Tibial nerve (tissue), 4 donors: ENCODE measurements around the gene PTPRM. TPM values are rescaled to one million over a fixed set of nuclear protein-coding genes. Genes with fewer than 3 reads are reported as not detected.

Experiments used
- DNase-seq, 2 donors: peaks; one replicate each; pipeline ENCODE4 v3.0.0-alpha.2; 2019; ENCODE audit warnings: low spot score in 2 of 2
- H3K27ac ChIP-seq, 4 donors: fragments of 200-600 bp; sonication (generic) in 3 of 4; one replicate each; pipeline ENCODE4 v1.5.1; 2017 to 2019; ENCODE audit warnings: mild to moderate bottlenecking in 1 of 4
- H3K27me3 ChIP-seq, 2 donors: fragments of 200-600 bp; sonication (generic) in 1 of 2; one replicate each; pipeline versions ENCODE4 v1.5.1 to v1.6.0; 2017 to 2019
- H3K36me3 ChIP-seq, 3 donors: fragments of 200-600 bp; sonication (generic); one replicate each; pipeline ENCODE4 v1.5.1; 2018 to 2019
- H3K4me1 ChIP-seq, 4 donors: fragments of 200-600 bp; sonication (generic) in 3 of 4; one replicate each; pipeline ENCODE4 v1.5.1; 2017 to 2019
- H3K4me3 ChIP-seq, 4 donors: fragments of 200-600 bp; sonication (generic) in 3 of 4; one replicate each; pipeline ENCODE4 v1.5.1; 2017 to 2019; ENCODE audit warnings: mild to moderate bottlenecking in 1 of 4, moderate library complexity in 1 of 4
- H3K9me3 ChIP-seq, 4 donors: fragments of 200-600 bp; sonication (generic) in 3 of 4; one replicate each; pipeline ENCODE4 v1.5.1; 2017 to 2019
- EP300 ChIP-seq, 2 donors: sonication (generic); formaldehyde crosslinking; IDR thresholded peaks; one replicate each; pipeline ENCODE4 v1.6.1; 2017; ENCODE audit warnings: antibody characterized with exemption in 2 of 2, mild to moderate bottlenecking in 1 of 2
- POLR2A ChIP-seq, 2 donors: fragments of 450-650 bp; IDR thresholded peaks; one replicate each; pipeline ENCODE4 v1.6.1; 2017; ENCODE audit warnings: antibody characterized with exemption in 2 of 2, mild to moderate bottlenecking in 2 of 2, moderate library complexity in 2 of 2
- WGBS, 2 donors: methylation state at CpG; one replicate each; pipeline ENCODE4 v1.1.5; 2018; 5-methylcytosine and 5-hydroxymethylcytosine counted together
- total RNA-seq, 4 donors: library from RNA; depleted of rRNA; stranded (reverse); fragments of >200 nt; gene quantifications; one replicate each; pipeline ENCODE4 v1.1.0, GENCODE V29; 2016
- TF ChIP-seq, protein P1 (sequence below), 5 experiments: fragments of 200-600 bp in 3 of 5; fragments of 450-650 bp in 2 of 5; sonication (generic) in 3 of 5; IDR thresholded peaks; one replicate each; pipeline ENCODE4 v1.5.1; 2016 to 2019; ENCODE audit warnings: antibody characterized with exemption in 5 of 5, mild to moderate bottlenecking in 3 of 5, moderate library complexity in 2 of 5

Gene PTPRM
- total RNA-seq, 4 donors from 2014 or later: 62.2 to 92.4 (median 80.7) TPM

DNA sequence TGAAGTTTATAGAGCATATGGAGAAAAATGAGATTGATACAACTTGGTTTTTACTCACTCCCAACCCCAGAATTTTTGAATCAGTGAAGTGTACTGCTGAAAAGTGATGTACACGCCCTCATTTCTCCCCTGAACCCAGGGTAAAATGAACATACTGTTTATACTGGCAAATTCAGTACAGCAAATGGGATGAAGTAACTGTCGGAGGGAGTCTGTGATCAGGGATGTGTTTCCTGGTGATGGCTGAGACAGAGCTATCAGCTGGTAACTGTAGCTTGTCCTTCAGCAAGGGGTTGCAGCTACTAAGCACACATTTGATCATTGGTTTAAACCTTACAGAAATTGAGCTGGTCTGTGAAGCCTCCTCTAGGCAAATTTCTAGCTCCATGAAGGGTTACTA lies 191.6 kb downstream of the PTPRM start:
- Histone ChIP-seq H3K9me3 (no peaks in the 10 kb centered on the region), H3K27me3 (no peaks in the 10 kb centered on the region), H3K36me3 (no peaks in the 10 kb centered on the region), H3K4me1 (peaks cover 0 to 32% (median 3%) of the 10 kb centered on the region in 4 donors), H3K4me3 (no peak overlapping the region), H3K27ac (no peak overlapping the region)
- WGBS, 2 donors: 57 to 68% methylated on average over 2 of the region's 2 CpGs
- TF ChIP-seq, protein P1, sequence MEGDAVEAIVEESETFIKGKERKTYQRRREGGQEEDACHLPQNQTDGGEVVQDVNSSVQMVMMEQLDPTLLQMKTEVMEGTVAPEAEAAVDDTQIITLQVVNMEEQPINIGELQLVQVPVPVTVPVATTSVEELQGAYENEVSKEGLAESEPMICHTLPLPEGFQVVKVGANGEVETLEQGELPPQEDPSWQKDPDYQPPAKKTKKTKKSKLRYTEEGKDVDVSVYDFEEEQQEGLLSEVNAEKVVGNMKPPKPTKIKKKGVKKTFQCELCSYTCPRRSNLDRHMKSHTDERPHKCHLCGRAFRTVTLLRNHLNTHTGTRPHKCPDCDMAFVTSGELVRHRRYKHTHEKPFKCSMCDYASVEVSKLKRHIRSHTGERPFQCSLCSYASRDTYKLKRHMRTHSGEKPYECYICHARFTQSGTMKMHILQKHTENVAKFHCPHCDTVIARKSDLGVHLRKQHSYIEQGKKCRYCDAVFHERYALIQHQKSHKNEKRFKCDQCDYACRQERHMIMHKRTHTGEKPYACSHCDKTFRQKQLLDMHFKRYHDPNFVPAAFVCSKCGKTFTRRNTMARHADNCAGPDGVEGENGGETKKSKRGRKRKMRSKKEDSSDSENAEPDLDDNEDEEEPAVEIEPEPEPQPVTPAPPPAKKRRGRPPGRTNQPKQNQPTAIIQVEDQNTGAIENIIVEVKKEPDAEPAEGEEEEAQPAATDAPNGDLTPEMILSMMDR (IDR thresholded peaks at IDR 0.05): no peak
- no peak for TF ChIP-seq EP300 (IDR thresholded peaks at IDR 0.05)
- TF ChIP-seq POLR2A (IDR thresholded peaks at IDR 0.05): no peak
- no peak for DNase-seq

DNA sequence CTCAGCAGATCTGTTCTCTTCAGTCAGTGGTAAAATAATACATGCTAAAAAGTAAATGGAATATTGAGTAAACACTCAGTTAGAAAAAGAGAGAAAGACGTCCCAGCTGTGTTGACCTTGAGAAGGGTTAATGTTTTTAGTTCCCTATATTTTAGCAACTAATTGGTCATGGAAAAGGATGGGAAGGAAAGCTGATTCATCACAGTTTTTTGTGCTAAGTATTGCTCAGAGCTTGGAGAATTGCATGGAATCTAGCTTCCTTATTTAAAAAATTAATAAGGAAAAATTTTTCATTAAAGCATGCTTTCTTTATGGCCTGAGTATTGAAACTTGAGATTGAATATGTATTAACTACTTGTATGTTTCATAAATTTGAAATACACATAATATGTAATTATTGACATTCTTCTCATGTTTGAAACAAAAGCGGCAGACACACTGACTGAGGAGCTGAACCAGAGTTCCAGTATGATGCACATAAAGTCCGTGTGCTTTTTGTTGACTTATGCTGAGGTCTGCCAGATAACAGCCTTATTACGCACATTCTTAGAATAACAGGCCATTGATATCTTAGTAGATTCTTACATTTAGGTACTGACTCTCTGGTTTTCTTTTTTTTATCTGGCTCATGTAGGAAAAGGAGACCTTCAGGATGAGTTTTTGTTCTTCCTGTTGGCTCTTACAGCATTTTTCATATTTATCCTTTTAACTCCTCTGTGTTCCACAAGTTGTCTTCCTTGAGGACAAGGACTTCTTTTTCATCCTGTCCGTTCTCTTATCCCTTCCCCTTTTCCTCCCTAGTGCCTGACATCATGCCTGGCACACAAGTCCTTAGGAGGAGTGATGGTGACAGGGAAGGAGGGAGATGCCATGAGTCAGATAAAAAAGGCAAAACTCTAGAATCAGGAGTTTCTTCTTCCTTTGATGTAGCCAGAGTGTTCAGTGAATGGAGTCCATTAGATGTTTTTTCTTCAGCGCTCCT lies 194.1 kb downstream of the PTPRM start:
- H3K4me3 ChIP-seq: no peak overlapping the region
- 50 to 53% methylated on average over 6 of the region's 6 CpGs for WGBS, 2 donors
- H3K9me3 ChIP-seq: no peaks in the 10 kb centered on the region
- TF ChIP-seq, protein P1 (IDR thresholded peaks at IDR 0.05): no peak
- peak in 1 of 2 donors; percentile 13 for TF ChIP-seq EP300 (IDR thresholded peaks at IDR 0.05)
- DNase-seq: no peak
- no peaks in the 10 kb centered on the region for H3K27me3 ChIP-seq
- peaks cover 0 to 21% (median 3%) of the 10 kb centered on the region in 4 donors for H3K4me1 ChIP-seq
- no peaks in the 10 kb centered on the region for H3K36me3 ChIP-seq
- no peak overlapping the region for H3K27ac ChIP-seq

DNA sequence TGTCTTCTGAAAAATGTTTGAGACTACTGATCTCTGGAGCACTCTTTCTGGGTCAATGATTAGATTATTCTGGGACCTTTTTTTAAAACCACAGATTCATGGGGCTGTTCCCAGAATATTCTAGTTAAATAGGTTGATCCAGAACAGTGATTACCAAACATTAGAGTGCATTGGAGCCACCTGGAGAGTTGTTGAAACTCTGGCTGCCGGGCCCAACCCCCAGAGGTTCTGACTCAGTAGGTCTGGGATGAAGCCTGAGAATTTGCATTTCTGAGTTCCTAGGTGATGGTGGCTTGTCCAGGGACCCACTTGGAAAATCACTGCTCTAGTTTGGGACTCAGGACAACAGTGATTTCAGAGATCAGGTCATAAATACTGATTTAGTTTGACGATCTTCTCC lies 197.3 kb downstream of the PTPRM start:
- Histone ChIP-seq H3K27ac (no peak overlapping the region), H3K27me3 (no peaks in the 10 kb centered on the region)
- WGBS, 2 donors: 85 to 87% methylated on average over 2 of the region's 2 CpGs

DNA sequence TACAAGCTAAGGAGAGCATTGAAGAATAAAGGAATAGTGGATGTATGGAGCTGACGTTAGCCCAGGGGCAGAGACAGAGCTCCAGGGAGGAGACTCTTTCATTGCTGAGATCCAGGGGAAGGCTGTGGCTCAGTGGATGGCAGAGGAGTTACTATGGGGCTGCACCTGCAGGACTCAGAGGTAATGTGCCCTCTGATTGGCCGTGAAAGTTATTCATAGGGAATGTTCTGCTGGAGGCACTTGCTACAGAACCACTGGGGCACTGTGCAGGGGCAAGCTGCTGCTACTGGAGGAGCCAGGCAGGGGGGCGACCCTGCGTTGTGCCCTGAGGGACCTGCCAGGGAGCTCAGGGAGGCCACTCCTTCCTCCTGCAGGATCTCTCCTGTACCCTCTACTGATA lies 199.2 kb downstream of the PTPRM start:
- 75 to 83% methylated on average over 4 of the region's 4 CpGs for WGBS, 2 donors
- Histone ChIP-seq H3K27ac (no peak overlapping the region), H3K9me3 (no peaks in the 10 kb centered on the region), H3K4me3 (no peak overlapping the region), H3K27me3 (no peaks in the 10 kb centered on the region), H3K4me1 (peaks cover 0 to 3% (median 0%) of the 10 kb centered on the region in 4 donors), H3K36me3 (no peaks in the 10 kb centered on the region)
- no peak for TF ChIP-seq EP300 (IDR thresholded peaks at IDR 0.05)
- TF ChIP-seq POLR2A (IDR thresholded peaks at IDR 0.05): no peak
- TF ChIP-seq, protein P1 (IDR thresholded peaks at IDR 0.05): no peak
- no peak for DNase-seq

More for the DNA sequence above, 197.3 kb downstream of the PTPRM start:
- no peak for TF ChIP-seq EP300 (IDR thresholded peaks at IDR 0.05)
- TF ChIP-seq, protein P1 (IDR thresholded peaks at IDR 0.05): no peak
- TF ChIP-seq POLR2A (IDR thresholded peaks at IDR 0.05): no peak
- peaks cover 0 to 13% (median 3%) of the 10 kb centered on the region in 4 donors for H3K4me1 ChIP-seq
- DNase-seq: no peak
- no peaks in the 10 kb centered on the region for H3K9me3 ChIP-seq
- H3K4me3 ChIP-seq: no peak overlapping the region
- no peaks in the 10 kb centered on the region for H3K36me3 ChIP-seq

DNA sequence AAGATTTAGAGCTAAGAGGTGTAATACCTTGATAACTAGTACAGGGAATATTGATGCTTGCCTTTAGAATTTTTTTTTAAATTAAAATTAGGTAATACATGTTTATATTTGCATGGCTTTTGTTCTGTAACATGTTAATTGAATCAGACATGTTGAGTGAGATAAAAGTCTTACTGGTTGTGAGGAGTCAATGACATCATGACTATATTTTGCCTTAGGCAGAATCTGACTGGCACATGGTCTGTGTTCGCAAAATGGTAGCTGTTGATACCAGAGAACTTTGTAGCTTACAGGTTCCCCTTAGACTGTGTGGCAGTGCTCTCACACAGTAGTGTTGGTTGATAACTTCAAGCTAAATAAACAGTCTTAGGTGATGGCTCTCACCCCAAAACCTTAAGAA lies 199.7 kb downstream of the PTPRM start:
- H3K4me3 ChIP-seq: no peak overlapping the region
- WGBS, 2 donors: 100% methylated on average over 1 of the region's 1 CpG
- H3K9me3 ChIP-seq: no peaks in the 10 kb centered on the region
- H3K36me3 ChIP-seq: no peaks in the 10 kb centered on the region
- H3K4me1 ChIP-seq: no peaks in the 10 kb centered on the region
- H3K27me3 ChIP-seq: no peaks in the 10 kb centered on the region
- TF ChIP-seq EP300 (IDR thresholded peaks at IDR 0.05) (no peak), POLR2A (IDR thresholded peaks at IDR 0.05) (no peak)
- TF ChIP-seq, protein P1 (IDR thresholded peaks at IDR 0.05): no peak
- no peak overlapping the region for H3K27ac ChIP-seq
- no peak for DNase-seq
